Fibroblast of the aortic adventitia (primary cell): ENCODE measurements around the gene SESN2. TPM values are rescaled to one million over a fixed set of nuclear protein-coding genes. Genes with fewer than 3 reads are reported as not detected.

Experiments
- DNase-seq: peaks from one replicate; pipeline ENCODE4 v3.0.0-alpha.2; 2010; ENCODE audit warnings: low read depth
- H3K4me3 ChIP-seq: 2 replicates; pipeline ENCODE4 v1.5.1; 2011; ENCODE audit warnings: low read depth, mild to moderate bottlenecking, control low read depth, low read length, moderate library complexity
- total RNA-seq: library from RNA; depleted of rRNA; stranded (reverse); fragments of >200 nt; gene quantifications from 2 replicates; pipeline ENCODE4 v1.2.3, GENCODE V29; 2012; ENCODE audit warnings: low replicate concordance
- TF ChIP-seq, protein P1 (sequence below): IDR thresholded peaks from 2 replicates; pipeline ENCODE4 v1.5.1; 2011; ENCODE audit warnings: mild to moderate bottlenecking, low read length, control low read depth, inconsistent platforms; ENCODE audit not compliant: insufficient read depth

SESN2 gene, protein sequence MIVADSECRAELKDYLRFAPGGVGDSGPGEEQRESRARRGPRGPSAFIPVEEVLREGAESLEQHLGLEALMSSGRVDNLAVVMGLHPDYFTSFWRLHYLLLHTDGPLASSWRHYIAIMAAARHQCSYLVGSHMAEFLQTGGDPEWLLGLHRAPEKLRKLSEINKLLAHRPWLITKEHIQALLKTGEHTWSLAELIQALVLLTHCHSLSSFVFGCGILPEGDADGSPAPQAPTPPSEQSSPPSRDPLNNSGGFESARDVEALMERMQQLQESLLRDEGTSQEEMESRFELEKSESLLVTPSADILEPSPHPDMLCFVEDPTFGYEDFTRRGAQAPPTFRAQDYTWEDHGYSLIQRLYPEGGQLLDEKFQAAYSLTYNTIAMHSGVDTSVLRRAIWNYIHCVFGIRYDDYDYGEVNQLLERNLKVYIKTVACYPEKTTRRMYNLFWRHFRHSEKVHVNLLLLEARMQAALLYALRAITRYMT
- 33.2 and 47.4 TPM in 2 replicates for total RNA-seq

DNA sequence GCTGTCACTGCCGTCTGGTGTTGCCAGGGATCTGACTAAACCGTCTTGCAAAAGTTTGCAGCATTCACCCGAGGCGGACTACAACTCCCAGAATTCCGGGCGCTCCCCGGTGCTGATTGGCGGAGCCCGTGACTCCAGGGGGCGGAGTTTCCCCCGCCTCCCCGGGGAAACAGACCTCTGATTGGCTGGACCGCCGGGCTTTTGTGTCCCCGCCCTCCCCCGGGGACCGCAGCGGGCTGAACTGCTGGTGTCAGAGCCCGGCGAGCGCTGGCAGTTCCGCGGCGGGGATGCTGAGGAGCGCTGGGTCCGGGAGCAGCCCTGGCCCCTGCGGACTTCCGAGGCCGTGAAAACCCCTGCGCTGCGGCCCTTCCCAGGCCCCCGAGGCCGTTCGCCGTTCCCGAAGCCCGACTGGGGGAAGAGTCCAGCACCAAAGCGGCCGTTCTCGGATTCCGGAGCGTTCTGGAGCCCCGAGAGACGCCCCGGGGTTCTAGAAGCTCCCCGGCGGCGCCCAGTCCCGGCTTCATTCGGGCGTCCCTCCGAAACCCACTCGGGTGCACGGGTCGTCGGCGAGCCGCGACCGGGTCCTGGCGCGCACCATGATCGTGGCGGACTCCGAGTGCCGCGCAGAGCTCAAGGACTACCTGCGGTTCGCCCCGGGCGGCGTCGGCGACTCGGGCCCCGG is at the start of gene SESN2:
Gene SESN2, plus strand, starts transcription at position 267 of the 682 bp plus-strand sequence. Its CDS starts 330 bp downstream, at position 597.
- peak within 1 kb of the TSS; percentile 91 for H3K4me3 ChIP-seq
- TF ChIP-seq, protein P1, sequence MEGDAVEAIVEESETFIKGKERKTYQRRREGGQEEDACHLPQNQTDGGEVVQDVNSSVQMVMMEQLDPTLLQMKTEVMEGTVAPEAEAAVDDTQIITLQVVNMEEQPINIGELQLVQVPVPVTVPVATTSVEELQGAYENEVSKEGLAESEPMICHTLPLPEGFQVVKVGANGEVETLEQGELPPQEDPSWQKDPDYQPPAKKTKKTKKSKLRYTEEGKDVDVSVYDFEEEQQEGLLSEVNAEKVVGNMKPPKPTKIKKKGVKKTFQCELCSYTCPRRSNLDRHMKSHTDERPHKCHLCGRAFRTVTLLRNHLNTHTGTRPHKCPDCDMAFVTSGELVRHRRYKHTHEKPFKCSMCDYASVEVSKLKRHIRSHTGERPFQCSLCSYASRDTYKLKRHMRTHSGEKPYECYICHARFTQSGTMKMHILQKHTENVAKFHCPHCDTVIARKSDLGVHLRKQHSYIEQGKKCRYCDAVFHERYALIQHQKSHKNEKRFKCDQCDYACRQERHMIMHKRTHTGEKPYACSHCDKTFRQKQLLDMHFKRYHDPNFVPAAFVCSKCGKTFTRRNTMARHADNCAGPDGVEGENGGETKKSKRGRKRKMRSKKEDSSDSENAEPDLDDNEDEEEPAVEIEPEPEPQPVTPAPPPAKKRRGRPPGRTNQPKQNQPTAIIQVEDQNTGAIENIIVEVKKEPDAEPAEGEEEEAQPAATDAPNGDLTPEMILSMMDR = no peak
- DNase-seq = peak; percentile 99

DNA sequence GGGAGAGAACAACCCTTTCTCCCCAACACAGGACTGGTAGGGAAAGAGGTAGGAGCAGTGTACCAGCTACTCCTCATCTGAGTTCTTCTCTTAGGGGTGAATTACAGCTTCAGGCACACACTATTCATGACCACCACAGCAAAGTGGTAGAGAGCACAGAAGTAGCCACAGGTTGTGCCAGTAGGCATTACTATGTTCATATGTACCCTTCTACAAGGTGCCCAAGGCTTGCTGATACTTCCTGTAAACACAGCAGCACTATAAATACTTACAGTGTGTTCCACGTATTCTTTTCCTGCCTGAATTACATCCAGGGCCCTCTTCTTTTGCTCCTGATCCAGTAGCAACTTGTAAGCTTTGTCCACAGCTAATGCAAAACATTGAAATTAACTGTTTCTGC is 49.6 kb upstream of the SESN2 start:
- TF ChIP-seq, protein P1 = no peak
- H3K4me3 ChIP-seq = no peak overlapping the region
- no peak for DNase-seq

DNA sequence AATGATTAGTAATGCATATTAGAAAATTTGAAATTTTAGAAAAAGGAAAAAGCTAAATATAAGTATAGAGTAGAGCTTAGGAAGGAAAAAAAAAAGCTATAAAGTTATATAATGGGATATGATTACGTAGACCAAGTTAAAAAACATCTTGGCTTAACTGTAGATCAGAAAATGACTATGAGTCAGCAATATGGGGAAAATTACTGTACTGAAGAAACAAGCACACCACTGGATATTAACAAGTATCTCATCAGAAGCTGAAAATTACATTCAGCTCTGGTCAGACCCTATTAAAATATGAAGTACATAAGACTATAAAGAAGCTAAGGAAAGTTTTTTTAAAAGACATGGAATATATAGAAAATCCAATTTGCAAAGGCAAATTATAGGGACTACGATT is 46.0 kb upstream of the SESN2 start:
- peak; percentile 27 for DNase-seq
- no peak overlapping the region for H3K4me3 ChIP-seq
- TF ChIP-seq, protein P1 = no peak

DNA sequence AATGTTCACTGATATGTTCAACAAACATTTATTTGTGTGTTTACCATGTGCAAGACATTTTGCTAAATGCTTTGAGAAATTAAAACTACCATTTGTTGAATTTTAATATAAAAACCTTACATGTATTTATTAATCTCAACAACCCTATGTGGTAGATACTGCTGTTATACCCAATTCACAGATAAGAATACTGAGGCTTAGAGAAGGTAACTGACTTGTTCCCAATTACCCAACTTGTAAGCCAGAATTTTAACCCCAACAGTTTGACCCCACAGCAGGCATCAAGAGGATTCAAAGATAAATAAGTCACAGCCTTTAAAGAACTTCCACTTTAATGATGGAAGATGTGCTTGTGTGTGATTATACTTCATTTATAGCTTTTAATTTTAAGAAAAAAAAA is 30.2 kb upstream of the SESN2 start:
- H3K4me3 ChIP-seq = no peak overlapping the region

DNA sequence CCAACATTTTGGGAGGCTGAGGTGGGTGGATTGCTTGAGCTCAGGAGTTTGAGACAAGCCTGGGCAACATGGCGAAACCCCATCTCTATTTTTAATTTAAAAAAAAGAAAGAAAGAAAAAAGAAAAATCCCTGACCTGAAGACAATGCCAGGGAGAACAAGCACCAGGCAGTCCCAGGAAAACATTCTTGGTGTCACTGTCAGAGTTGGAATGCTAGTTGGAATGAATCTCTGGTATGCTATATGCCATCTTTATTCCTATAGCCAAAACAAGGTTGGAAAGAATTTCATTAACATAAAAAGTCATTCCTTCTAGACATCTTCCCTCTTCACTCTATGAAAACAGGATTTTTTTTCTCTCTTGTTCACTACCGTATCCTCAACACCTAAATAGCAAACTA is 29.3 kb upstream of the SESN2 start:
- no peak for DNase-seq
- TF ChIP-seq, protein P1 = no peak
- no peak overlapping the region for H3K4me3 ChIP-seq

More for the DNA sequence above, 30.2 kb upstream of the SESN2 start:
- no peak for DNase-seq
- TF ChIP-seq, protein P1 = no peak

DNA sequence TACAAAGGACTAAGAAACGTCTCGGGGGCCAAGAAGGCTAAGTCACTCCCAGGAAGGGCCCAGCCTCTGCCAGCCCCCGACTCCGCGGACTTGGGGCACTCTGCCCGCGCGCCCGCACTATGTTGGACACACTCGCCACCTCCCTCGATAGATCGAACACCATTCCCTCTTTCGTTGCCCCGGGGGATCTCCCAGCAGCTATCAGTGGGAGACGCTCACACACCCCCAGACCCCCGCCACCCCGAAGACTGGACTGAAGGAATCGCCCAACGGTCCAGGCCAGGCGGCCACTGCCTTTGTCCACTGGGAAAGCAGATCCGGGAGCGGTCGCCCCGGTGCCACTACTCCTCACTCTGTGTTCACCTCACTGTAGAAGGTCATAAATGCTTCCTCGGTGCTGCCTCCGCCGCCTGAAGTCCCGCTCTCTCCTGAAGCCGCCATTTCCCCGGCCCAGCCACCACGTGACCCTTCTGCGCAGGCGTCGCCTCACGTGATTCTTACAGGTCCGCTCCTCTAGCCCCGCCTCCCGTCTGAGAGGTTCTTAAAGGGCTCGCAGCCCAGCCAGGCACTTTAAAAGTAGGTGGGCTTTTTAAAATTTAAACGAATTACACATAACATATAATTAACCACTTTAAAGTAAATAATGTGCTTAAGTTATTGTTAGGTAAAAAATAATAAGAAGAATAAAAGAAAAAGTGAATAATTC is 26.6 kb upstream of the SESN2 start, which contains the start of gene DNAJC8:
Gene DNAJC8, minus strand, starts transcription at position 472 of the 706 bp plus-strand sequence. Its CDS starts 31 bp downstream, at position 441.
- TF ChIP-seq, protein P1 = no peak
- H3K4me3 ChIP-seq = peak within 1 kb of the TSS; percentile 99
- DNase-seq = peak; percentile 89
